Raji (cell line): ENCODE measurements around the gene HAPSTR1.

Experiments
- POLR2A ChIP-seq: IDR thresholded peaks from 2 replicates; pipeline ENCODE4 v1.6.1; 2011; ENCODE audit warnings: low read depth, low read length, control low read depth; ENCODE audit not compliant: insufficient read depth

The HAPSTR1 gene

DNA sequence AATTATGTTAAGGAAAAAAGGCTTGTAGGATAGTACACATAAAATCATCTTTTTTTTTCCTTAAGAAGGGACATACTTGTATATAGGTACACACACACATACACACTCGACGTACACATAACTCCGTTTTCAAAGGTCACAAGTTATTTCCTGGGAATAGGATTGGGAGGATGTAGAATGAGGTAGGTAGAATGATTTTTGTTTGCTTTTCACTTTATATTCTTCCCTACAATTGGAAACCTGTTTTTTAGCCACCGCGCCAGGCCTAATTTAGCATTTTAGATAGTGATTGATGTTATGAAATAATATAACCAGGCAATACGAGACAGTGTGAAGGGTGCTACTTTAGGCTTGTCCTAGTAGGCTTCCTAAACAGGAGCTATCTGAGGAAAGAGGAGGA lies 1.8 kb upstream of the HAPSTR1 start:
- TF ChIP-seq POLR2A = no peak

DNA sequence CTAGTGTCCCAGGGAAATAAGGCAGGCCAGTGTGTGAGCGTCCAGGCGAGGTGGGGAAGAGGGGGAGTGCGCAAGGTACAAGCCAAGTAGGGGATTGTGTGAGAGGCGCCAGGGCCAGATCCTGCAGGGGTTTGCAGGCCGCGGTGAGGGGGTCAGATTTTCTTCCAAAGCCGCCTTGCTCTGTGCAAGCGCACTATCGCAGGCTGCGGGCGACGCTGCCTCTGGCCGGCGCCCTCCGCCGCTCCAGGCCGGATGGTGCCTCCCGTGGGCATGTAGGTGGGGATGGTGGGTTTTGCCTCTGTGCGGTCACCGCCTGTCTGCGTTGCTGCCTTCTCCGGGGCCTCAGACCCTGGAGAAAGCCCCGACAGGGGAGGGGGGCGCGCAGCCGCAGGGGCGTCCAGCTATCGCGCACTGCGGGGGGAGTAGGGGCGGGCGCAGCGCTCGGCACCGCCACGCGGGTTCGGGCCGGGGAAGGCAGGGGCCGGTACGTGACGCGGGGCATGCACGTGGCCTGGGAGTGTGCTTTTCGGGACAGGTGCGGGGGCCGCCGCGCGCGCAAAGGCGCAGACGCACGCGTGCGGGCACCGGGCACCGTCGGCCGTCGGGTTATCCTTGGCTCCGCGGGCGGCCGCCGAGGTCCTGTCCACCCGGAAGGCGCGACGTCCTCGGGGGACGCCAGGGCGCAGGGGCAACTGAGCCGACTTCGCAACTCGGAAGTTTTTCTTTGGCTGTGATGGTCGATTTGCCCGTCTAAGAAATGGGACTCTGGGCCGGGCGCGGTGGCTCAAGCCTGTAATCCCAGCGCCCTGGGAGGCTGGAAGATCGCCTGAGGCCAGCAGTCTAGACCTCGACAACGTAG lies 1.1 kb upstream of the HAPSTR1 start:
- TF ChIP-seq POLR2A = no peak

DNA sequence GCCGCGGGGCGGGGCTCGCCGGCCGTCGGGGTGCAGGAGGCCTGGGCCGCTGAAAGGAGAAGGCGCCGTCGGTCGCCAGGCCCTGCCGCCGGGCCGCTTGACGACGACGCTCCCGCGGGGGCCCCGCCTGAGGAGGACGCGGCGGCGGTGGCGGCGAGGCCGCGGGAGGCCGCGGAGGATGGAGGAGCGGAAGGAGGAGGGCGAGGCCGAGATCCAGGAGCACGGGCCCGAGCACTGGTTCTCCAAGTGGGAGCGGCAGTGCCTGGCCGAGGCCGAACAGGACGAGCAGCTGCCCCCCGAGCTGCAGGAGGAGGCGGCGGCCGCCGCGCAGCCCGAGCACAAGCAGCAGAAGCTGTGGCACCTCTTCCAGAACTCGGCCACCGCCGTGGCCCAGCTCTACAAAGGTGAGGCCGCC lies 430 bp downstream of the HAPSTR1 start:
- no peak for TF ChIP-seq POLR2A

DNA sequence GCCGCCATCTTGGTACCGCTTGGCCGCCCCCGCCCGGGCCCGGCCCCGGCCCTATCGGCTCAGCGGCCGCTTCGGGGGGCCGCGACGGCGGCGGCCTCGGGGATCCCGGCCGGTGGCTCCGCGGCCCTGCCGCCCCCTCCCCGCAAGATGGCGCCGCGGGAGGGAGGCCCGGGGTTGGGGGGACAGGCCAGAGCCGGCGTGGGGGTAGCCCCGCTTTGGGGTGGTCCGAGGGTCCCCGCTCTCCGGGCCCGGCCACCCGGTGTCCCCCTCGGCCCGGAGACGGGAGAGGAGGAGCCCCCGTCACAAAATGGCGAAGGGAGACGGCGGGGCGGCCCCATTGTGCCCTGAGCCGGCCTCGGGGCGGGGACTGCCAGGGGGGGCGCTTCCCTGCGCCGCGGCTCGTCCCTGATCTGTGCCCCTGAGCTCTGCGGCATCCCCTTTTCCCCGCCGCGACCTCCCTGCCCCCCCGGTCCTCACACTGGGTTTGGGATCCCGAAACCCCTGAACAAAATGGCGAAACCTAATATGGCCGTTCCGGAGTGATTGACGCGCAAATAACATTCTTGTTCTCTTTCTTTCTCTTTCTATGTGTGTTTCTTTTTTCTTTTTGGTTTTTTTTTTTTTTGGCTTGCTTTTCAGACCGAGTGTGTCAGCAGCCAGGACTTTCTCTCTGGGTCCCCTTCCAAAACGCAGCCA lies 986 bp downstream of the HAPSTR1 start:
- TF ChIP-seq POLR2A = no peak

DNA sequence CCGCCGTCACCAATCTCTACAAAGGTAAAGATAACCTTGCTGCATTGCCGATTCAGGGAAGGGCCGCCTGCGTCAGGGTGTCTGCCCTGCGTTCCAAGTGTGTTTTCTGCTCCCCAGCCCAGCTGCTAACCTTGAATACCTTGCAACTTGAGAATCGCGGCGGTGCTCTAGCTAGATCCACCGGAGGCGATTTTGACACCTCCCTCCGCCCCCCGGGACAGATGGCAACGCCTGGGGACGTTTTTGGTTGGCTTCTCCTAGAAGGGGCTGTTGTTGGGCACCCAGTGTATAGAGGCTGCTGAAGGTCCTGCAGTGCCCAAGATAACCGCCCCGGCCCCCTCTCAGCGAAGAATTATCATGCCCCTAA lies 1.5 kb downstream of the HAPSTR1 start:
- no peak for TF ChIP-seq POLR2A

DNA sequence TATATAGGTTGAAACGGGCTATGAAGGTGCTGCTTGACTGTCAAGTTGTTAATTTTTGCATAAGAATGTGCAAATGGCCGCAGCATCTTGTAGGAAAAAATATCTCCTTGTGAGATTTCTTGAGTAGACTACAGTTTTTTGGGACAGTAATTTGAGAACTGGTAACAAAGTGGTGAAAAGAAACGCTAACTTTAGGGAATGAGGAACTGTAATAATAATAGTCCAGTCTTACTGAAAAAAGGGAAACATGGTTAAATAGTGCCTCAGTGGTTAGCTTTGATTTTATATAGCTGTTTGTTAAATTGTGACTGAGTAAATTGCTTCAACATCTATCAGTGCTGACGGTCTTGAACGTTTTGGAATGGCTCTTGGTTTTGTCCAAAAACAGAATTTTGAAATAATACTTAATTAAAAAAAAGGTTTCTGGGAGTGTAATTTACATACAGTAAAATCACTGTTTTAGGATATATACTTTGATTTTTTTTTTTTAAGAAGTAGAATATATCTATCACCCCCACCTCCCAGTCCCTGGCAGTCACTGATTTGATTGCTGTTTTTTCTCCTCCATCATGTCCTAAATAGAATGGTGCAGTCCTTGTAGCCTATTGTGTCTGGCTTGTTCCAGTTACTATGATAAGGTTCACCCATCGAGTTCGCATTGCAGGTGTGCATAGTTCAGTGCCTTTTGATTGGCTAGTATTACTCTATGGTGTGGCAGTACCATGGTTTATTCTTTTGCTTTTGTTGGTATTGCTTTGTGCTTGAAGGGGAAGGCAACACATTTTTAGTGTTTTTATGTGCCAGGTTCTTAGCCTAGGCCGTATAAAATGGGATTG lies 2.8 kb downstream of the HAPSTR1 start:
- no peak for TF ChIP-seq POLR2A

DNA sequence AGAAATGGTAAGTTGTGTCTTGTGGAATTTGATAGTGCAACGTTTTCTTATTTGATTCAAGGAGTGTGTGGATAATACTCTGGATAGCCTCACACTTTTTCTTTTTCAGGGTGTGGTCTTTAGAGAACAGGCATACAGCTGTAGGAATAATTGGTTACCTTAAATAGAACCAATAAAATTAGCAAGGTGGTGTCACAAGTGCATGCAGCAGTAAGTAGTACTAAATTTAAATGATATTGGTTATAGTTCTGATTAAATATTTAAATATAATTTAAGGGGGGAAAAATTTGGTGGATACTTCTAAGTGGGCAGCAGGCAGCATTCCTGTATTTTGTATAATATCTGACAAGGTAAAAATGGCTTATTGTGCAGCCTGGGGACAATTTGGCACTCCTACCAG lies 3.7 kb downstream of the HAPSTR1 start:
- TF ChIP-seq POLR2A = no peak

DNA sequence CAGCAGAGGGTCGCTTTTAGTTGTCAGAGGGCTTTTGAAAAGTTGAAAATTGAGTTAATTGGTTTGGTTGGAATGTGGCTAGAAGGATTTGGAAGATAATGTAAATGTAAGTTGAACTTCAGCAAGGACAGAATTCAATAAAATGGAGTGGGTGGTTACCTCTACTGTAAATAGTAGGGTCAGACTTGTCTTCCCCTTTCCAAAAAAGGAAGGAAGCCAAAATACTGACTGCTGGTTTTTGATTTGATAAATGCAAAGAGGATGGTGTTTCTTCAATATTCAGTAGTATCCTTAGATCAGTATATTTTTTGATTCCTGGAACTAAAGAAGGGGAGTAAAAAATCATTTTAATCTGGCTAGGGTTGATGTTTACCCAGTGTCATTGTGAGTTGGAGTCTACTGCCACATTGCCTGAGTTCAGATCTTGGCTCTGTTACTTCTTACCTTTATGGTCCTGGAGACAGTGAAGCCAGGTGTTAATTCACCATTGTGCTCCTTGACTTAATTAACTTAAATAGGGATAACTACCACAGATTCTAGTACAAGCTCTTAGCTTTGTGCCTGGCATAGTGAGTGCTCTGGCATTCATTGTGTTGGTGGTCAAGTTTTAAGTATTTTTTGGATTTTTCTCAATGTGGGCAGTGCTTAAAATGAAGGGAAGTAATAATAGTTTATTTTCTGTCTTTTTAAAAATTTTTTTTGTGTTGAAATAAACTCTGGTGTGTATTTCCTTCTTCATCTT lies 4.4 kb downstream of the HAPSTR1 start:
- TF ChIP-seq POLR2A = no peak

DNA sequence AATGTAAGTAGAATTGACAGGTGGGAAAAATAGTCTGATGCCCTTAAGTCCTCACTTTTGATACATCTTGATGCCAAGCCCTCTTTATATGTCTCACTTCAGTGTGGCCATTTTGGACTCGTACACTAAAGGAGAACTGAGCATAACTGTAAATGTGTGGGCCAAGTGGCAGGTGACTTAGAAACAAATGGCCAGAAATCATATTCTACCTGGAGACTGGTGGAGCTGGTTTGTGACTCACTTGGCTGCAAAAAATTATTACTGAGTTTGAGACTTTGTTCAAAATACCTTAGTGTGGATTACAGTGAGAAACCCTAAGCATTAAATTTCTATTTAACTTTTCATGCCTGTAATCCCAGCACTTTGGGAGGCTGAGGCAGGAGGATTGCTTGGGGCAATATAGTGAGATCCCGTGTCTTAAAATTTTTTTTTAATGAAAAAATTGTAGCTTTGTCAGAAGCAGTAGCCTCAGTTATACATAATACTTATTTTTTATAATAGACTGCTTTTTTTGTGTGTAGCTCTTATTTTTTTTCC lies 5.0 kb downstream of the HAPSTR1 start:
- TF ChIP-seq POLR2A = no peak

DNA sequence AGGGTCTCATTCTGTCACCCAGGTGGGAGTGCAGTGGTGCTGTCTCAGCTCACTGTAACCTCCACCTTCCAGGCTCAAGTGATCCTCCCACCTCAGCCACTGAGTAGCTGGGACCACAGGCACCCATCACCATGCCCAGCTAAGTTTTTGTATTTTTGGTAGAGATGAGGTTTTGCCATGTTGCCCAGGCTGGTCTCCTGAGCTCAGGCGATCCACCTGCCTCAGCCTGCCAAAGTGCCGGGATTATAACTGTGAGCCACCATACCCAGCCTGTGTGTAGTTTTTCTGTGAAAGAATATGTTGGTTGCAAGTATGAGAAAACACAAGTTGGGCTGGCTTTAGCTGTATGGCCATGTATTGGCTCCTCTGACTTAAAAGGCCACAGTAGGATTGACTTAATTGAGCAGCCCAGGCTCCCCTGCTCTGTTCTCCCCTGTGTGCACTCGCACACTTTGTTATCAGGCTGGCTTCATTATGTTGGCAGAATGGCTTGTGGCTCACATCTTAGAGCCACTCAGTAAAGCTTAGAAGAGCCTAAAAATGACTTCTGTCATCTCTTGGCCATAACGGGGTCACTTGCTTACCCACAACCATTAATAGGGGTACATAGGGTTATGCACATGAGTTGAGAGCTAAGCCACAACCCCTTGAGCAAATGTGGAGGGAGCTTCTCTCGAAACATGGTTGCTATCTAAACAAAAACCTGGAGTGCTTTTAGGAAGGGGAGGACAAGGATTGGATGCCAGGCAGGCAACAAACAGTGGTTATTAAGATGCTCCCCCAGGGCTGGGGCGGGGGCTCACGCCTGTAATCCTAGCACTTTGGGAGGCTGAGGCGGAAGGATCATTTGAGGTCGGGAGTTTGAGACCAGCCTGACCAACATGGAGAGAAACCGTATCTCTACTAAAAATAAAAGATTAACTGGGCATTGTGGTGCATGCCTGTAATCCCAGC lies 6.1 kb downstream of the HAPSTR1 start:
- TF ChIP-seq POLR2A = no peak

DNA sequence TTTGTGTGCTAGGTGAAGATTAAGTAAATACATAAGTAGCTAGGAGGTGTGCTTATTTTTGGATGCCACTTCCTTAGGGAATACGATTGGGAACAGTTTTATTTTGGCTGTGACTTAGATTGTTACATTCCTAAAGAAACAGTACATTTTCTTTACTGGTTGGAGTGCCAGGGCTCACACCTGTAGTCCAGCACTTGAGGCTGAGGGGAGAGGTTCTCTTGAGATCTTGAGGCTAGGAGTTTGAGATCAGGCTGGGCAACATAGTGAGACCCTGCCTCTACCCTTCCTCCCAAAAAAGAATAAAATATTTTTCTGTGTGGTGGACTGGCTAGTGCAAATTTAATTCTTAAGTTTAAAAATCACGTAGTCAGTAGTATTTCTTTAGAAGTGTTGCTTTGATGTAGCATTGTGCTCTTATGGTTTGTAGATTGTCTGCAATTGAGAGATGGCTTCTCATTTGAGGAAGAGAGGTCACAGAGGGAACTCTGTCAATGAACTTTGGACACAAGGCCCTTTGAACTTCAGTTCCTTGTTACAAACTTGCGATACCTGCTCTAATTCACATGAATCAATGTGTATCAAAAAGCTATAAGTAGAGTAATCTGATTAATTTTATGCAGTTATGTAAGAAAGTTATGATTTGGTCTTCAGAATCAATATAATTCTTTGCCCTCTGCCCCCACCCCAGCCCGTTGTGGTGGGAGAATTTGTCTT lies 7.1 kb downstream of the HAPSTR1 start:
- no peak for TF ChIP-seq POLR2A

DNA sequence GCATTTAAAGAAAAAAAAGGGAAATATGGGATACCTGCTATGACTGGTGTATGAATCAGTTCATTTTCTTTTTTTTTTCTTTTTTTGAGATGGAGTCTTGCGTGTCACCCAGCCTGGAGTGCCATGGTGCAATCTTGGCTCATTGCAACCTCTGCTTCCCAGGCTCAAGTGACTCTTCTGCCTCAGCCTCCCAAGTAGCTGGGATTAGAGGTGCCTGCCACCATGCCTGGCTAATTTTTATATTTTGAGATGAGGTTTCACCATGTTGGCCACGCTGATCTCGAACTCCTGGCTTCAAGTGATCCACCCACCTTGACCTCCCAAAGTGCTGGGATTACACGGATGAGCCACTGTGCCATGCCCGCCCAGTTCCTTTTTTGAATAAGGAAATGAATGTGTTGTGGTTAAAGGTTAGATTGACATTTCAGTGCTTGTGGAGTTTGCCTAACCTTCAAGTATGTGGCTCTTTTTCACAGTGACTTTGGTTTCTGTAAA lies 7.7 kb downstream of the HAPSTR1 start:
- TF ChIP-seq POLR2A = no peak

DNA sequence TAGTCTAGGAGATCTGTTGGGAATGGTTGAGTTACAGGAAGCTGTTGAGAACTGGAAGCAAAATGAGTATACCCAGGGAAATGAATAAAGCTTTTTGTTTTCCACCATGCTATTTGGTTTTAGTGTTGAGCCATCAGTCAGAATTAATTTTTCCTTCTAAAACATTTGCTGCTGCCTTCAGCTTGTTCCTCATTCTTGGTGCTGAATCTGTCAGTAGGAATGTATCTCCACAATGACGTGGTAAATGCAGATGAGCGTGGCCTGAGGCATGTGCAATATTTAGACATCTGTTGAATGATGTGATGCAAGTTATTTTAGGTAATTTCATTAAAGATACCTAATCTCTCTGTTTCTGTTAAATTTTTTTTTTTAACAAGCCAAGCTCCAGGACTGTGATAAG lies 10.9 kb downstream of the HAPSTR1 start:
- no peak for TF ChIP-seq POLR2A
